ENCODE results near the gene NFAT5. TPM values are rescaled to one million over a fixed set of nuclear protein-coding genes. Genes with fewer than 3 reads are reported as not detected.
"Not testable (repeated sequence)": the region's sequence is repeated elsewhere in the genome, so short reads cannot be mapped to it uniquely, and the experiment has no call there.

NFAT5 gene
- total RNA-seq, 1 donor from 2014 or later = 13.9 TPM

- no peaks in the 10 kb centered on the region for H3K27me3 ChIP-seq (ENCODE audit: low read depth)
- intact Hi-C loops (cut with micrococcal nuclease) = no loop called here
- no peak overlapping the region for H3K4me3 ChIP-seq
- peaks cover 51% of the 10 kb centered on the region for H3K36me3 ChIP-seq
- no peaks in the 10 kb centered on the region for H3K4me1 ChIP-seq
- peaks cover 9% of the 10 kb centered on the region for H3K9me3 ChIP-seq (replicated peaks)
- no peak for DNase-seq
- TF ChIP-seq CTCF (IDR thresholded peaks at IDR 0.05; ENCODE audit: borderline replicate concordance) = no peak
- H3K27ac ChIP-seq (replicated peaks) = no peak overlapping the region
Measured at GRCh38 chr16:69633375-69633774, 67.6 kb downstream of the NFAT5 start.

GRCh38 chr16:69636563-69637146 lies 70.9 kb downstream of the NFAT5 start:
- H3K27me3 ChIP-seq (ENCODE audit: low read depth); intact Hi-C loops (cut with micrococcal nuclease); H3K9me3 ChIP-seq (replicated peaks); H3K4me1 ChIP-seq; DNase-seq; H3K4me3 ChIP-seq; H3K27ac ChIP-seq (replicated peaks): not testable (repeated sequence)
- peaks cover 37% of the 10 kb centered on the region for H3K36me3 ChIP-seq

- H3K27me3 ChIP-seq (ENCODE audit: low read depth); H3K27ac ChIP-seq (replicated peaks); DNase-seq; H3K4me1 ChIP-seq; H3K4me3 ChIP-seq; intact Hi-C loops (cut with micrococcal nuclease); H3K9me3 ChIP-seq (replicated peaks): not testable (repeated sequence)
- peaks cover 31% of the 10 kb centered on the region for H3K36me3 ChIP-seq
Measured at GRCh38 chr16:69637206-69637865, 71.6 kb downstream of the NFAT5 start.

- DNase-seq; H3K4me3 ChIP-seq; H3K4me1 ChIP-seq; H3K27ac ChIP-seq (replicated peaks); H3K9me3 ChIP-seq (replicated peaks); H3K27me3 ChIP-seq (ENCODE audit: low read depth); intact Hi-C loops (cut with micrococcal nuclease): not testable (repeated sequence)
- H3K36me3 ChIP-seq = peaks cover 21% of the 10 kb centered on the region
Measured at GRCh38 chr16:69643997-69644396, 78.2 kb downstream of the NFAT5 start.

GRCh38 chr16:69644790-69645189 lies 79.0 kb downstream of the NFAT5 start:
- Histone ChIP-seq H3K4me1 (no peaks in the 10 kb centered on the region), H3K9me3 (replicated peaks) (no peaks in the 10 kb centered on the region), H3K36me3 (peaks cover 22% of the 10 kb centered on the region), H3K27ac (replicated peaks) (no peak overlapping the region), H3K27me3 (ENCODE audit: low read depth) (no peaks in the 10 kb centered on the region), H3K4me3 (no peak overlapping the region)
- no peak for TF ChIP-seq CTCF (IDR thresholded peaks at IDR 0.05; ENCODE audit: borderline replicate concordance)
- DNase-seq = no peak
- intact Hi-C loops (cut with micrococcal nuclease) = no loop called here

- DNase-seq = no peak
- Histone ChIP-seq H3K27ac (replicated peaks) (no peak overlapping the region), H3K27me3 (ENCODE audit: low read depth) (no peaks in the 10 kb centered on the region), H3K4me1 (no peaks in the 10 kb centered on the region), H3K4me3 (no peak overlapping the region), H3K9me3 (replicated peaks) (no peaks in the 10 kb centered on the region), H3K36me3 (peaks cover 44% of the 10 kb centered on the region)
- TF ChIP-seq CTCF (IDR thresholded peaks at IDR 0.05; ENCODE audit: borderline replicate concordance) = no peak
- intact Hi-C loops (cut with micrococcal nuclease) = no loop called here
Measured at GRCh38 chr16:69647020-69647419, 81.3 kb downstream of the NFAT5 start.

GRCh38 chr16:69651217-69651616 lies 85.5 kb downstream of the NFAT5 start:
- Histone ChIP-seq H3K36me3 (peaks cover 78% of the 10 kb centered on the region), H3K27me3 (ENCODE audit: low read depth) (no peaks in the 10 kb centered on the region), H3K9me3 (replicated peaks) (no peaks in the 10 kb centered on the region), H3K4me3 (no peak overlapping the region), H3K4me1 (no peaks in the 10 kb centered on the region), H3K27ac (replicated peaks) (no peak overlapping the region)
- intact Hi-C loops (cut with micrococcal nuclease) = loop anchor here (10.0 kb wide), 1 partner anchor 256 kb away; no protein-coding TSS in a partner anchor
- DNase-seq = no peak
- TF ChIP-seq CTCF (IDR thresholded peaks at IDR 0.05; ENCODE audit: borderline replicate concordance) = no peak

Measured in left ventricle myocardium inferior (tissue), 1 donor.